Activated CD8-positive, alpha-beta T cell treated with anti-CD3 and anti-CD28 coated beads, Interleukin-2, amount 10 ng/mL, durations not matched to agents 7 days and 5 days (primary cell): Measurements from ENCODE around the gene ACTR5. TPM values are rescaled to one million over a fixed set of nuclear protein-coding genes. Genes with fewer than 3 reads are reported as not detected.

Source experiments
- total RNA-seq, 2 experiments: library from RNA; stranded (reverse); gene quantifications; one replicate each; pipeline ENCODE4 v1.2.3, GENCODE V29; 2021

Gene ACTR5
- total RNA-seq, 2 experiments from 2014 or later, result 8.4 to 9.2 TPM

Other genes with a start within 250 kb of the ACTR5 start
- gene ADIG, start 167.3 kb upstream of the ACTR5 start, total RNA-seq, result not detected
- gene ARHGAP40, start 146.7 kb upstream of the ACTR5 start, total RNA-seq, result not detected
- gene SLC32A1, start 24.0 kb upstream of the ACTR5 start, total RNA-seq, result not detected
- 10 to 100 TPM; 63.4 to 65.1 TPM for gene PPP1R16B, start 57.2 kb downstream of the ACTR5 start, total RNA-seq
- 10 to 100 TPM; 24.9 to 25.6 TPM for gene FAM83D, start 178.0 kb downstream of the ACTR5 start, total RNA-seq
- 10 to 100 TPM; 10.8 to 11.1 TPM for gene DHX35, start 213.9 kb downstream of the ACTR5 start, total RNA-seq